Kidney epithelial cell (primary cell): Measurements from ENCODE around the gene SLC32A1. TPM values are rescaled to one million over a fixed set of nuclear protein-coding genes. Genes with fewer than 3 reads are reported as not detected.

Source experiments
- DNase-seq: peaks from one replicate; pipeline ENCODE4 v3.0.0-alpha.2; 2010; ENCODE audit warnings: low read depth
- H3K27me3 ChIP-seq: 2 replicates; pipeline ENCODE4 v1.6.0; 2011; ENCODE audit warnings: low read length; ENCODE audit not compliant: control insufficient read depth, insufficient read depth
- H3K36me3 ChIP-seq: 2 replicates; pipeline ENCODE4 v1.5.1; 2011; ENCODE audit warnings: low read length; ENCODE audit not compliant: control insufficient read depth, insufficient read depth
- H3K4me3 ChIP-seq: 2 replicates; pipeline ENCODE4 v1.5.1; 2011; ENCODE audit warnings: low read depth, mild to moderate bottlenecking, control low read depth, low read length
- total RNA-seq: library from RNA; depleted of rRNA; stranded (reverse); fragments of >200 nt; gene quantifications from 2 replicates; pipeline ENCODE4 v1.2.3, GENCODE V29; 2015
- TF ChIP-seq, protein P1 (sequence below): IDR thresholded peaks from 2 replicates; pipeline ENCODE4 v1.5.1; 2011; ENCODE audit warnings: mild to moderate bottlenecking, moderate library complexity, low read length, control low read depth, inconsistent platforms; ENCODE audit not compliant: insufficient read depth, poor library complexity, severe bottlenecking

The SLC32A1 gene
- total RNA-seq = not detected in 2 replicates

- TF ChIP-seq, protein P1, sequence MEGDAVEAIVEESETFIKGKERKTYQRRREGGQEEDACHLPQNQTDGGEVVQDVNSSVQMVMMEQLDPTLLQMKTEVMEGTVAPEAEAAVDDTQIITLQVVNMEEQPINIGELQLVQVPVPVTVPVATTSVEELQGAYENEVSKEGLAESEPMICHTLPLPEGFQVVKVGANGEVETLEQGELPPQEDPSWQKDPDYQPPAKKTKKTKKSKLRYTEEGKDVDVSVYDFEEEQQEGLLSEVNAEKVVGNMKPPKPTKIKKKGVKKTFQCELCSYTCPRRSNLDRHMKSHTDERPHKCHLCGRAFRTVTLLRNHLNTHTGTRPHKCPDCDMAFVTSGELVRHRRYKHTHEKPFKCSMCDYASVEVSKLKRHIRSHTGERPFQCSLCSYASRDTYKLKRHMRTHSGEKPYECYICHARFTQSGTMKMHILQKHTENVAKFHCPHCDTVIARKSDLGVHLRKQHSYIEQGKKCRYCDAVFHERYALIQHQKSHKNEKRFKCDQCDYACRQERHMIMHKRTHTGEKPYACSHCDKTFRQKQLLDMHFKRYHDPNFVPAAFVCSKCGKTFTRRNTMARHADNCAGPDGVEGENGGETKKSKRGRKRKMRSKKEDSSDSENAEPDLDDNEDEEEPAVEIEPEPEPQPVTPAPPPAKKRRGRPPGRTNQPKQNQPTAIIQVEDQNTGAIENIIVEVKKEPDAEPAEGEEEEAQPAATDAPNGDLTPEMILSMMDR = no peak
- H3K4me3 ChIP-seq = no peak within 1 kb of the TSS
- no peak for DNase-seq
- peaks cover 94% of the 10 kb centered on the region for H3K27me3 ChIP-seq
- no peaks in the 10 kb centered on the region for H3K36me3 ChIP-seq
Measured at GRCh38 chr20:38723848-38724625, at the start of gene SLC32A1. Gene SLC32A1, plus strand, starts transcription at chr20:38724486. Its CDS starts 239 bp downstream, at chr20:38724725.

DNA sequence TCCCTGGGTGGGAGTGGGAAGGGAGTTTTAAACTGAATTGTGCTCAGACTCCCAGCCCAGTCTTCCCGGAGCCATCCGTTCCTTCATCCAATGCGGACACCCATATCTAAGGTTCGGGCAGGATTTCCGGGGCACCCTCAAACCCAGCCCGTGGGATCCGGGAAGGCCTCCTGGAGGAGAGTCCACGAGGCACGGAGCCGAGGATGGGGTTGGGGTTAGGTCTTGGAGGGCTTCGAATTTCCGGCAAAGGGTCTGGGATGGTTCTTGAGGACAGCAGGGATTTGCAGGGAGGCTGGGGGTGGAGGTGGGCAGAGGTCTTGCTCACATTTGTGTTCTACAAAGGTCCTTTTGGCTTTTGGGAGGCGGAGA lies 49.5 kb upstream of the SLC32A1 start:
- Histone ChIP-seq H3K36me3 (no peaks in the 10 kb centered on the region), H3K4me3 (peak overlapping the region; percentile 56), H3K27me3 (peaks cover 17% of the 10 kb centered on the region)
- no peak for DNase-seq
- TF ChIP-seq, protein P1 = no peak

DNA sequence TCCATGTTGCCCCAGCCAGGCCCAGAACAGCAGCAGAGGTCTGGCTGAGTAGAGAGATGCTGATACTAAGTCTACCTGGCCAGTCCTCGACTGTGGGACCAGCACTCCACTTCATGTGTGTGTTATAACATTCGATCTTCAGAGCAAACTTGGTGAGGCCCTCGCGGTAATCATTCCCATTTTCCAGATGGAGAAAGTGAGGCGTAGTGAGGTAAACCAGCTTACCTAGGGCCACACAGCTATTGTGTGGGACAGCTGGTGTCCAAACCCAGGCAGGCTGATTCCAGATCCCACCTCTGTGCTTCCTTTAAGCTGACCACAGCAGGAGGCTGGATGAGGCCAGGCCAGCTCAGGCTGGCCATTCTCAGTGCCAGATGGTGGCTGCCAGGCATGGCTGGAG lies 47.7 kb upstream of the SLC32A1 start:
- TF ChIP-seq, protein P1 = no peak
- no peak for DNase-seq
- no peaks in the 10 kb centered on the region for H3K36me3 ChIP-seq

DNA sequence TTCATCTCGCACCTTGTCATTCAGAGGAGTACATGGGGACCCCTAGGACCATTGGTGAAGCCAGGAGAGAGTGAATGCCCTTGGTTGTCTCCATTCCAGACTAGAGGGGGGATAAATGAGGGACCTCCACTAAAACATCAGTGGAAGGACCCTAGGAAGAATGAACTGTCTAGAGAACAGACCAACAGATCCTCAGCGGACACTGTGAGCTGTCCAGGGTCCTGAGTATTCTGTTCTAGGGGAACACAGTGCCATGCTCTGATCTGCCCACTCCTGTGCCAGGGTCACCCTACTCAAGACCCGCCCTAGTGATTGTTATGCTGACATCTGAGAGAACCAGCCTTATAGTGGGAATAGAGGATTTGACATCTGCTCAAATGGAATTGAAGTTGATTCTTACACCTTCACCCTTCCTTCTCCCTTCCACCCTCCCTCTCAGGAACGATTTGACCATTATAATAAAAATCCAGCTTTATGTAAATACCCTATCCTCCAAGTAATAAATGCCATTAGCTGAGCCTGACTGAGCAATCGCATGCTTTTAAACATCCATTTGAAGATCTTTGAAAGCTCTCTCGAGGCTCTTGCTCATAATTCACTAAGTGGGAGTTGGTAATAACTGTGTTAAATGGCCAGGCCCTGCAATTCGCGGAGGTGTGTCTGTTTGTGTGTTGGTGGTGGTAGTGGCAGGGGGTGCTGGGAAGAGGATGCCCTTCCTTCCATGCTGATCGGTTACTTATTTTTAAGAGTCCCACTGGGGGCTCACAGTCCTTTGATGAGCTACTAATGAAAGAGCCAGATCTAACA lies 43.6 kb upstream of the SLC32A1 start:
- Histone ChIP-seq H3K4me3 (no peak overlapping the region), H3K27me3 (no peaks in the 10 kb centered on the region), H3K36me3 (no peaks in the 10 kb centered on the region)
- TF ChIP-seq, protein P1 = no peak
- DNase-seq = no peak

More for the DNA sequence above, 47.7 kb upstream of the SLC32A1 start:
- no peak overlapping the region for H3K4me3 ChIP-seq
- H3K27me3 ChIP-seq = peaks cover 15% of the 10 kb centered on the region

DNA sequence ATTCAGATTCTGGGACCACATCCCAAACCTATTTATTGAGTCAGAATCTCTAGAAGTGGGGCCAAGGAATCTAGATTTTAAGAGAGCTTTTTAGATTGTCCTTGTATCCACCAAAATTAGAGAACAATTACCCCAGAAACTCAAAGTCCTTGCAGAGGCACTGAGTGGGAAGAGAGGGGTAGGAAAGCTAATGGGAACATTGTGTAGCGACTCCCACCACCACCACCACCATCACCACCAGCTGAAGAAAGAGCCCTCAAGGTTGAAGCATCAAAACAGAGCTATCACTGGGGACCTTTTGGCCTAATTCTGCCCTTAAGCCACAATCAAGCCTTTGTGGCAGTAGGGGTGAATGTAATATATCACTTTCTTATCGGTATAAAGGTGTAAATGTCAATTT lies 39.0 kb upstream of the SLC32A1 start:
- H3K4me3 ChIP-seq = no peak overlapping the region
- no peaks in the 10 kb centered on the region for H3K27me3 ChIP-seq
- TF ChIP-seq, protein P1 = no peak
- H3K36me3 ChIP-seq = no peaks in the 10 kb centered on the region
- no peak for DNase-seq
